H1 (cell line): ENCODE data around the gene SNTG2. TPM values are rescaled to one million over a fixed set of nuclear protein-coding genes. Genes with fewer than 3 reads are reported as not detected.

Experiments
- CTCF ChIA-PET: fragments of 300-600 bp; sonication (Branson Sonifier 250); formaldehyde crosslinking; loops from one replicate; lab custom pipeline; 2021; ENCODE audit not compliant: partially characterized antibody; lab: Charles Lee
- POLR2A ChIA-PET: fragments of 300-600 bp; sonication (Branson Sonifier 250); formaldehyde crosslinking; loops from one replicate; lab custom pipeline; 2021; ENCODE audit warnings: inconsistent platforms; ENCODE audit not compliant: partially characterized antibody; lab: Charles Lee
- DNase-seq, 2 experiments: peaks; one replicate each; pipeline versions ENCODE4 v3.0.0 to v3.0.0-alpha.2; 2010 to 2022; ENCODE audit warnings: low spot score in 2 of 2, low read depth in 1 of 2, mixed read lengths in 1 of 2
- FAIRE-seq: peaks from 2 replicates; lab custom pipeline; 2011; peaks lifted over from hg19 to GRCh38; lab: Jason Lieb, UNC
- H2AFZ ChIP-seq: 2 replicates; pipeline ENCODE4 v1.8.1; 2012; ENCODE audit warnings: low read length, inconsistent platforms
- H2AK5ac ChIP-seq: 2 replicates; pipeline ENCODE4 v1.6.1; 2013; ENCODE audit warnings: low read depth, low read length
- H2BK120ac ChIP-seq: replicated peaks from 2 replicates; pipeline ENCODE3; 2013; ENCODE audit warnings: low read depth, low read length, inconsistent platforms
- H2BK12ac ChIP-seq: 2 replicates; pipeline ENCODE4 v1.6.1; 2013; ENCODE audit warnings: low read depth, low read length
- H2BK15ac ChIP-seq: 2 replicates; pipeline ENCODE4 v1.6.1; 2013; ENCODE audit warnings: low read length
- H2BK20ac ChIP-seq: 2 replicates; pipeline ENCODE4 v1.6.1; 2013; ENCODE audit warnings: low read length
- H2BK5ac ChIP-seq: 2 replicates; pipeline ENCODE4 v1.6.1; 2013; ENCODE audit warnings: low read depth, low read length
- H3K14ac ChIP-seq: 2 replicates; pipeline ENCODE4 v1.6.1; 2013; ENCODE audit warnings: inconsistent platforms; ENCODE audit not compliant: insufficient read length
- H3K18ac ChIP-seq: 2 replicates; pipeline ENCODE4 v1.6.1; 2013; ENCODE audit warnings: low read length; ENCODE audit errors: extremely low read depth
- H3K23ac ChIP-seq: 2 replicates; pipeline ENCODE4 v1.6.1; 2013; ENCODE audit warnings: inconsistent platforms; ENCODE audit not compliant: insufficient read length
- H3K23me2 ChIP-seq: 2 replicates; pipeline ENCODE4 v1.6.1; 2013; ENCODE audit warnings: low read depth, low read length
- H3K27ac ChIP-seq: 2 replicates; pipeline ENCODE4 v1.6.1; 2011; ENCODE audit warnings: low read depth, low read length, inconsistent platforms
- H3K27me3 ChIP-seq, 4 experiments: replicated peaks in 1 of 4; 1 replicate in 1 of 4; 2 replicates in 3 of 4; pipeline versions ENCODE4 v1.6.1 to v1.8.1; 2011 to 2013; ENCODE audit warnings: low read length in 3 of 4, mild to moderate bottlenecking in 3 of 4, inconsistent platforms in 2 of 4, mixed read lengths in 2 of 4, moderate library complexity in 1 of 4; ENCODE audit not compliant: control insufficient read depth in 3 of 4, insufficient read depth in 3 of 4; ENCODE audit errors: extremely low read depth in 1 of 4
- H3K36me3 ChIP-seq, 4 experiments: 2 replicates each; pipeline versions ENCODE4 v1.6.1 to v1.8.1; 2011 to 2013; ENCODE audit warnings: mild to moderate bottlenecking in 4 of 4, low read length in 3 of 4, moderate library complexity in 2 of 4, control low read depth in 1 of 4, inconsistent platforms in 1 of 4; ENCODE audit not compliant: insufficient read depth in 4 of 4, control insufficient read depth in 2 of 4
- H3K4ac ChIP-seq: replicated peaks from 2 replicates; pipeline ENCODE3; 2013; ENCODE audit warnings: low read length, low read depth, mixed read lengths, inconsistent platforms; ENCODE audit not compliant: insufficient read length
- H3K4me1 ChIP-seq, 4 experiments: replicated peaks in 1 of 4; 1 replicate in 1 of 4; 2 replicates in 3 of 4; pipeline versions ENCODE4 v1.6.1 to v1.8.1; 2011 to 2013; ENCODE audit warnings: low read length in 3 of 4, inconsistent platforms in 2 of 4, mixed read lengths in 1 of 4; ENCODE audit not compliant: insufficient read depth in 4 of 4, control insufficient read depth in 3 of 4
- H3K4me2 ChIP-seq, 2 experiments: 2 replicates each; pipeline versions ENCODE4 v1.6.1 to v1.8.1; 2011 to 2013; ENCODE audit warnings: low read depth in 2 of 2, low read length in 2 of 2, control low read depth in 1 of 2, inconsistent platforms in 1 of 2, mild to moderate bottlenecking in 1 of 2; ENCODE audit not compliant: insufficient read depth in 1 of 2
- H3K4me3 ChIP-seq, 4 experiments: fragments of 200-600, 300-600 bp in 1 of 4; sonication (generic), shearing (Covaris generic), sonication (Bioruptor Twin) in 1 of 4; 2 replicates each; pipeline versions ENCODE4 v1.5.1 to v1.8.1; 2011 to 2016; ENCODE audit warnings: low read length in 4 of 4, low read depth in 3 of 4, control low read depth in 2 of 4, inconsistent platforms in 2 of 4, mild to moderate bottlenecking in 2 of 4, mixed read lengths in 1 of 4, moderate library complexity in 1 of 4; ENCODE audit not compliant: insufficient read depth in 2 of 4; ENCODE audit errors: extremely low read depth in 1 of 4
- H3K56ac ChIP-seq: replicated peaks from 2 replicates; pipeline ENCODE3; 2013; ENCODE audit warnings: low read depth, mild to moderate bottlenecking, mixed read lengths, low read length, inconsistent platforms; ENCODE audit not compliant: insufficient read length
- H3K79me1 ChIP-seq: 2 replicates; pipeline ENCODE4 v1.6.1; 2013; ENCODE audit warnings: low read depth, low read length, control low read depth
- H3K79me2 ChIP-seq, 2 experiments: 2 replicates each; pipeline versions ENCODE4 v1.6.1 to v1.8.1; 2012 to 2013; ENCODE audit warnings: low read length in 2 of 2, mild to moderate bottlenecking in 2 of 2, inconsistent platforms in 1 of 2; ENCODE audit not compliant: insufficient read depth in 2 of 2, control insufficient read depth in 1 of 2
- H3K9ac ChIP-seq, 4 experiments: replicated peaks in 1 of 4; 1 replicate in 1 of 4; 2 replicates in 3 of 4; pipeline versions ENCODE4 v1.6.1 to v1.8.1; 2011 to 2013; ENCODE audit warnings: low read depth in 3 of 4, low read length in 3 of 4, control low read depth in 2 of 4, mild to moderate bottlenecking in 2 of 4, moderate library complexity in 2 of 4, inconsistent platforms in 1 of 4; ENCODE audit errors: extremely low read depth in 1 of 4
- H3K9me3 ChIP-seq, 2 experiments: 2 replicates each; pipeline versions ENCODE4 v1.6.1 to v1.8.1; 2012 to 2013; ENCODE audit warnings: mild to moderate bottlenecking in 2 of 2, moderate library complexity in 2 of 2, control low read depth in 1 of 2, inconsistent platforms in 1 of 2, low read depth in 1 of 2, low read length in 1 of 2, mixed read lengths in 1 of 2; ENCODE audit not compliant: insufficient read depth in 2 of 2
- H4K20me1 ChIP-seq, 2 experiments: replicated peaks in 1 of 2; 2 replicates each; pipeline versions ENCODE3 to v1.8.1; 2011 to 2013; ENCODE audit warnings: inconsistent platforms in 2 of 2, low read length in 2 of 2, mild to moderate bottlenecking in 1 of 2; ENCODE audit not compliant: insufficient read depth in 2 of 2, control insufficient read depth in 1 of 2
- H4K5ac ChIP-seq: 2 replicates; pipeline ENCODE4 v1.6.1; 2013; ENCODE audit warnings: low read length, low read depth, mixed read lengths, inconsistent platforms; ENCODE audit not compliant: insufficient read length
- H4K8ac ChIP-seq: 2 replicates; pipeline ENCODE4 v1.8.0; 2013; ENCODE audit warnings: mild to moderate bottlenecking, moderate library complexity, low read length, inconsistent platforms; ENCODE audit not compliant: insufficient read depth; ENCODE audit errors: extremely low read depth
- H4K91ac ChIP-seq: replicated peaks from 2 replicates; pipeline ENCODE3; 2013; ENCODE audit warnings: low read length, mixed read lengths, inconsistent platforms; ENCODE audit not compliant: insufficient read length
- CBX5 ChIP-seq: fragments of 300-800, 300-1000 bp; sonication (generic); IDR thresholded peaks from 2 replicates; pipeline ENCODE4 v1.7.1; 2016; ENCODE audit warnings: antibody characterized with exemption, low read length, low read depth
- CBX8 ChIP-seq: fragments of 300-800, 300-1000 bp; sonication (generic); IDR thresholded peaks from 2 replicates; pipeline ENCODE4 v1.7.1; 2016; ENCODE audit warnings: low read depth, low read length, borderline replicate concordance
- CHD1 ChIP-seq: IDR thresholded peaks from 2 replicates; pipeline ENCODE4 v1.6.1; 2012; ENCODE audit warnings: low read depth, low read length, improper control_type of control experiment
- E2F6 ChIP-seq: IDR thresholded peaks from 2 replicates; pipeline ENCODE4 v1.6.1; 2012; ENCODE audit warnings: inconsistent platforms
- FOSL1 ChIP-seq: IDR thresholded peaks from 2 replicates; pipeline ENCODE4 v1.6.1; 2011; ENCODE audit warnings: mild to moderate bottlenecking, low read depth, low read length, moderate library complexity; ENCODE audit not compliant: insufficient read depth
- KDM5A ChIP-seq: fragments of 200-600 bp; IDR thresholded peaks from 2 replicates; pipeline ENCODE4 v1.7.1; 2012; ENCODE audit warnings: mild to moderate bottlenecking, low read length, inconsistent platforms, mixed read lengths
- PHF8 ChIP-seq: fragments of 200-600 bp; sonication (generic); conservative IDR thresholded peaks from 2 replicates; pipeline ENCODE4 v1.7.1; 2012; ENCODE audit warnings: low read depth, mild to moderate bottlenecking, inconsistent platforms, low read length, moderate library complexity
- POLR2AphosphoS5 ChIP-seq: IDR thresholded peaks from 2 replicates; pipeline ENCODE4 v1.6.1; 2011; ENCODE audit warnings: low read depth, low read length
- SIRT6 ChIP-seq: IDR thresholded peaks from one replicate; pipeline ENCODE4 v1.7.1; 2012; ENCODE audit warnings: low read length, inconsistent platforms
- SIX5 ChIP-seq: IDR thresholded peaks from 2 replicates; pipeline ENCODE4 v1.6.1; 2011; ENCODE audit warnings: mild to moderate bottlenecking, low read depth, low read length
- SP4 ChIP-seq: IDR thresholded peaks from 2 replicates; pipeline ENCODE4 v1.6.1; 2012; ENCODE audit warnings: low read length, inconsistent platforms
- TBP ChIP-seq: IDR thresholded peaks from 2 replicates; pipeline ENCODE4 v1.6.1; 2011; ENCODE audit warnings: low read depth, low read length, improper control_type of control experiment
- TCF12 ChIP-seq: IDR thresholded peaks from 2 replicates; pipeline ENCODE4 v1.6.1; 2011; ENCODE audit warnings: low read depth, mild to moderate bottlenecking, low read length
- ZNF274 ChIP-seq: IDR thresholded peaks from 2 replicates; pipeline ENCODE4 v1.7.0; 2012; ENCODE audit warnings: low read length, borderline replicate concordance; ENCODE audit errors: extremely low read depth
- WGBS, 2 experiments: shearing (Covaris generic) in 1 of 2; methylation state at CpG; one replicate each; pipeline versions ENCODE4 v1.1.6 to v1.1.7; 2013 to 2015; ENCODE audit warnings: low lambda C conversion rate in 2 of 2, mixed read lengths in 2 of 2, inconsistent platforms in 1 of 2, low coverage in 1 of 2, missing lambda C conversion rate in 1 of 2; ENCODE audit not compliant: insufficient replicate concordance in 2 of 2, insufficient coverage in 1 of 2, insufficient read length in 1 of 2; ENCODE audit errors: extremely low coverage in 1 of 2, missing lambda C conversion rate in 1 of 2; 5-methylcytosine and 5-hydroxymethylcytosine counted together
- polyA plus RNA-seq, 7 experiments: library from polyadenylated mRNA; depleted of rRNA in 3 of 7; stranded (reverse) in 5 of 7; unstranded in 2 of 7; fragments of >200 nt in 5 of 7; fragments of 200-250 nt in 2 of 7; gene quantifications; 1 replicate in 5 of 7; 2 replicates in 1 of 7; 4 replicates in 1 of 7; pipeline versions ENCODE4 v1.2.1 to v1.2.3, GENCODE V29; 2011 to 2013; ENCODE audit warnings: missing spikeins in 2 of 7, mixed read lengths in 2 of 7
- total RNA-seq: library from RNA; stranded (reverse); fragmentation: NEBNext Ultra II Directional; extraction: Animal tissue kit (Norgen Biotek cat#: 25700); gene quantifications from 2 replicates; pipeline ENCODE4 v1.2.1, GENCODE V29; 2021

SNTG2 gene
- total and polyA plus RNA-seq, 2 of the 8 experiments (the other 6 are each of a cell fraction or from before 2014, with no cell fraction given): 6.6 to 18.1 TPM

DNA sequence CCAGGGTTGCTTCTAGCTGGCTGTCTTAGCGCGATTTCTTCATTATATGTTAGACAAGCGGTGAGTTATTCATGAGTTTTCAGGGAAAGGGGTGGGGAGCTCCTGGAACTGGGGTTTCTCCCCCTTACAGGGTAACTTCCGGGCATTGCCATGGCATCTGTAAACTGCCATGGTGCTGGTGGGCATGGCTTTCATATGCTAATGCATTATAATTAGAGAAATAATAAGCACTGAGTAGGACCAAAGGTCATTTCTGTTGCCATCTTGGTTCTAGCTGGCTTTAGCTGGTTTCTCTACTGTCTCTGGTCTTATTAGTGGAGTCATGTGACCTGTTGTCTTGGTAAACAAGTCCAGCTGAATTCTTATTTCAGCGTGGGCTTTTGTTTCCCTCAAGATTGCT, 5.5 kb upstream of the SNTG2 start:
- Histone ChIP-seq H4K91ac (no peak overlapping the region), H3K56ac (no peak overlapping the region), H2BK5ac (no peak overlapping the region), H3K9ac (no peak overlapping the region), H3K23ac (no peak overlapping the region), H2BK20ac (no peak overlapping the region), H3K23me2 (peaks cover 8% of the 10 kb centered on the region), H3K36me3 (no peaks in the 10 kb centered on the region), H3K79me2 (no peaks in the 10 kb centered on the region), H3K9me3 (peaks cover 0 to 8% of the 10 kb centered on the region in 2 experiments; a peak in 2 of 4 replicates), H2BK15ac (no peak overlapping the region), H3K14ac (no peak overlapping the region), H2AK5ac (no peak overlapping the region), H3K4ac (no peak overlapping the region), H4K8ac (no peak overlapping the region), H4K20me1 (no peaks in the 10 kb centered on the region), H3K4me2 (no peak overlapping the region), H3K27me3 (no peaks in the 10 kb centered on the region; a peak in 2 of 7 replicates), H4K5ac (no peak overlapping the region), H2BK120ac (no peak overlapping the region), H2BK12ac (no peak overlapping the region), H2AFZ (no peak overlapping the region), H3K18ac (no peak overlapping the region), H3K27ac (no peak overlapping the region), H3K4me3 (no peak overlapping the region), H3K79me1 (no peaks in the 10 kb centered on the region), H3K4me1 (peaks cover 3 to 12% (median 7%) of the 10 kb centered on the region in 4 experiments; a peak in 6 of 7 replicates)
- POLR2A ChIA-PET: interaction anchor here (0.7 kb wide), 1 partner anchor 415 kb away, joined by 3 read pairs; no protein-coding TSS in a partner anchor
- DNase-seq (peak in 1 of 2 experiments; percentile 30), FAIRE-seq (no peak)
- TF ChIP-seq KDM5A: no peak
- TF ChIP-seq TBP: no peak
- no peak for TF ChIP-seq SIX5
- no peak for TF ChIP-seq SIRT6
- TF ChIP-seq CBX8: no peak
- no peak for TF ChIP-seq FOSL1
- no peak for TF ChIP-seq SP4
- no peak for TF ChIP-seq E2F6
- TF ChIP-seq PHF8: no peak
- TF ChIP-seq CHD1: no peak
- TF ChIP-seq CBX5: no peak
- TF ChIP-seq POLR2AphosphoS5: no peak
- no peak for TF ChIP-seq ZNF274
- no peak for TF ChIP-seq TCF12
- 92% methylated on average over 5 of the region's 5 CpGs; no CpG with 5 or more reads in 1 of the 2 experiments for WGBS, 2 experiments
- CTCF ChIA-PET: interaction anchor here (1.1 kb wide), 1 partner anchor 41 kb away, joined by 4 read pairs; no protein-coding TSS in a partner anchor
